ENCODE measurements around the gene RALGPS1.

Gene RALGPS1

GRCh38 chr9:126902210-126902609, 12.4 kb upstream of the RALGPS1 start:
- no peak for DNase-seq (ENCODE audit: low read depth, low spot score)
- H3K4me3 ChIP-seq (ENCODE audit: low read length) = no peak overlapping the region

- DNase-seq (ENCODE audit: low read depth, low spot score) = no peak
- no peak overlapping the region for H3K4me3 ChIP-seq (ENCODE audit: low read length)
Measured at GRCh38 chr9:126904586-126904985, 10.0 kb upstream of the RALGPS1 start.

GRCh38 chr9:126906091-126906490, 8.5 kb upstream of the RALGPS1 start:
- no peak for DNase-seq (ENCODE audit: low read depth, low spot score)
- H3K4me3 ChIP-seq (ENCODE audit: low read length) = no peak overlapping the region

- no peak overlapping the region for H3K4me3 ChIP-seq (ENCODE audit: low read length)
- no peak for DNase-seq (ENCODE audit: low read depth, low spot score)
Measured at GRCh38 chr9:126907058-126907457, 7.5 kb upstream of the RALGPS1 start.

- DNase-seq (ENCODE audit: low read depth, low spot score) = no peak
- H3K4me3 ChIP-seq (ENCODE audit: low read length) = peak overlapping the region; percentile 47
Measured at GRCh38 chr9:126915281-126915816, 767 bp downstream of the RALGPS1 start.

DNA sequence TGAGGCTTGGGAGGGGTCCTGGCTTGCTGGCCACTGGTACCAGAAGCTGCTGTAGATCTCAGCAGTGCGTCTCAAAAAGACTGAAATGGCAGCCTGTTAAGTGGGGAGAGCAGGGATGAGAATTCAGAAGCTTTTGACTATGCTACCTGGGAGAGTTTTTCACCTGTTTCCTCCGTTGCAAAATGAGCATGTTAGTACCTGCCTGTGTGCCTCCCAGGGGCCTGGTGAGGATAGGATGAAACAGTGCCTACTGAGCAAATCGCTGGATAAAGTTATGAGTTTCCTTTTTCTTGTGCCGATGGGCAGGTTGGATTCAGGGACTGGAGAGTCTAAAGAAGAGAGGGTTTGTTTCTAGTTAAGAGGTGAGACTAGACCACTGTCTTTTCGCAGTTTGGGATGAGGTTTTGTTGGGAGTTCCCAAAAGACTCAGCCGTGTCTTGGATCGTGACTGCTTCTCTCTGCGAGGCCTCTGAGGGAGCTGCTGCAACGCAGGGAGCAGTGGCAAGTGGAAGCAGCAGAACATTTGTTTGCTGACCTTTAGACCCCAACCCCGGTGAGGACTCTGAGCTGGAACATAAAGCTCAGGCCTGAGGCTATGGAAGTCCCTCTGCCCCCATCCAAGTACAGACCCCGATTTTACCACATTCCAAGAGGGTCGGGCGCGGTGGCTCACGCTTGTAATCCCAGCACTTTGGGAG, 1.4 kb downstream of the RALGPS1 start:
- H3K4me3 ChIP-seq (ENCODE audit: low read length) = no peak overlapping the region
- DNase-seq (ENCODE audit: low read depth, low spot score) = no peak

DNA sequence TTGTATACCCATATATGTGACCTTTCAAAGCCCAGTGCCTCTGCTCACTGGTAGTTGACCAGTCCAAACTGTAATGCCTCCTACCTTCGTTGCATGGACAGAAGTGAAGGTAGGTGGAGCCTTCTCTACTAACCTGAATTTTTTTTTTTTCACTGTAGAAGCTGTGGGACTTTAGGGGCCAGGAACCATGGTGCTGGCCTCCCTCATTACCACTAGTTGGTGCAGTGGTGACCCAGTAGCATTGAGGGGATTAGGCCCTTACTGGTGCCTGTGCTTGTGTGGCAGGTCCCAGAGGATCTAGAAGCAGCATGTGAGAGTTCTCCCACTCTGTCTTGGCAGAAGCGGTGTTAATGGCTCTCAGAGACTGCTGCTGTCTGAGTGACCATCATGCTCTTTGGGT, 2.3 kb downstream of the RALGPS1 start:
- no peak overlapping the region for H3K4me3 ChIP-seq (ENCODE audit: low read length)
- DNase-seq (ENCODE audit: low read depth, low spot score) = no peak

DNA sequence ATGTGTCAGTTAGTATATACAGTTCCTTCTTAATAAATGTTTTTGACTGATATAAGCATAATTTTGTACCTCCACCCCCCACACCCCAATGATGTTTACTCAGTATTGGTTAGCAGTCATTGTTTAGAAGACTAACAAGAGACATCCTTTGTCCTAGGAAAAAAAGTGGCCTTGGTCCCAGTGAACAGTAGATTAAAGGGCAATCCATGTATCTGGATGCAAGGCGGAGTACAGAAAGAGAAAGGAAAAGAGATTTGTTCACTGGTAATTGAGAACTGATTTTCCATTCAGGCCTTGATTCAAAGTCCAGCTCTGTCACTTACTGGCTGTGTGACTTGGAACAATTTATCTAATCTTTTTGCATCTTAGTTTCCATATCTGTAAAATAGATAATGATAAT, 4.6 kb downstream of the RALGPS1 start:
- no peak for DNase-seq (ENCODE audit: low read depth, low spot score)
- no peak overlapping the region for H3K4me3 ChIP-seq (ENCODE audit: low read length)

GRCh38 chr9:126925876-126926275, 11.3 kb downstream of the RALGPS1 start:
- H3K4me3 ChIP-seq (ENCODE audit: low read length) = no peak overlapping the region
- DNase-seq (ENCODE audit: low read depth, low spot score) = no peak

DNA sequence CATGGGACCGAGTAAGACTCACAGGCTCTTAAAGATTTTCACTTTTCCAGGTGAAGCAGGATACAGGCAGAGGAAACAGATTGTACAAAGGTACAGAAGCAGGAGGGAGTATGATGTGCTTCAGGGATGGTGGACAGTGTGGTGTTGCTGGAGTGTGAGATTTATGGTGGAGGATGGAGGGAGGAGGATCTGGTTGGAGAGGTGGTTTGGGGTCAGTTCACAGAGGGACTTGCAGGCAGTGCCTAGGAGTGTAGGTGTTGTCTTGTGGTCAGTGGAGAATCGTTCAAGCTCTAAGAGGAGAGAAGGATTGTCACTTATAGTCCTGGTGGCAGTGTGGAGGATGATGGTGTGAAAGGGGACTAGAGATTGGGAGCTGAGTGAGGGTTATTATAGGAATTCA, 11.8 kb downstream of the RALGPS1 start:
- no peak for DNase-seq (ENCODE audit: low read depth, low spot score)
- H3K4me3 ChIP-seq (ENCODE audit: low read length) = no peak overlapping the region

DNA sequence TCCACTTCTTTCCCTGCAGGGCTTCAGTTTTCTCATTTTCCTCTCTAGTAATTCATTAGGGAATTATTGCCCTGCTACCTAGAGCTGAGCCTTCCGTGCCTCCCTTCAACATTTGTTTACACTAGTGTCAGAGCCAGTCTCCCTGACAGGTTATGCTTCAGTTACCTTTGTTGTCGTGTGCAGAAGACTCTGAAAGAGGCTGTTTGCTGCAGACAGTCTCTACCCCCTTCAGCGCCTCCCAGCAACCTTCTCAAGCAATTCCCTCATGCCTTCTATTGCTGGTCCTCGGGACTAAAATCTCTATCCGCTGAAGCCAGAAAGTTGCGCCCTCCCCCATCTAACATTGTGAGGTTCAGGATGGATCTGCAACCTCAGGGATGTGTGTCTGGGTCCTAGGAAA, 12.8 kb downstream of the RALGPS1 start:
- H3K4me3 ChIP-seq (ENCODE audit: low read length) = no peak overlapping the region
- no peak for DNase-seq (ENCODE audit: low read depth, low spot score)

DNA sequence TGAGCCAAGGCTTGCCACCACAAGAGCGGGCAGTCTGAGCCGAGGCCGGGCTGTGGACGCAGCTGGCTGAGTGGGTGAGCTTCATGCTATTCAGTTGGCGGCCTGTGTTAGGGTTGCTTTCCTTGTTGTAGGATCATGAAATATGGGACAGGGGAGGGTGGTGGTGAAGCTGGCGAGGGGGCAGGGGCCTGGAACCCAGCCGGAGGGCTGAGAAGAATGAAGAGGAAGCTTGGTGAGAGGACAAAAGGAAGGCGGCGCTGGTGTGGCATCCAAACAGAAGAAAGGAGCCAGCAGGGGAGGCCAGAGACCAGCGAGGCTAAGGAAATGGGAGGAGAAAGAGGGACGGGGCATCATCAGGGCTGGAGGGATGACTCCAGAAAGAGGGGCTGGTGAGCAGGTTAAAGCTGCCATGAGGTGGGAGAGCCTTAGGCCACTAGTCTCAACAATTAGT, 18.3 kb downstream of the RALGPS1 start:
- no peak overlapping the region for H3K4me3 ChIP-seq (ENCODE audit: low read length)
- no peak for DNase-seq (ENCODE audit: low read depth, low spot score)

DNA sequence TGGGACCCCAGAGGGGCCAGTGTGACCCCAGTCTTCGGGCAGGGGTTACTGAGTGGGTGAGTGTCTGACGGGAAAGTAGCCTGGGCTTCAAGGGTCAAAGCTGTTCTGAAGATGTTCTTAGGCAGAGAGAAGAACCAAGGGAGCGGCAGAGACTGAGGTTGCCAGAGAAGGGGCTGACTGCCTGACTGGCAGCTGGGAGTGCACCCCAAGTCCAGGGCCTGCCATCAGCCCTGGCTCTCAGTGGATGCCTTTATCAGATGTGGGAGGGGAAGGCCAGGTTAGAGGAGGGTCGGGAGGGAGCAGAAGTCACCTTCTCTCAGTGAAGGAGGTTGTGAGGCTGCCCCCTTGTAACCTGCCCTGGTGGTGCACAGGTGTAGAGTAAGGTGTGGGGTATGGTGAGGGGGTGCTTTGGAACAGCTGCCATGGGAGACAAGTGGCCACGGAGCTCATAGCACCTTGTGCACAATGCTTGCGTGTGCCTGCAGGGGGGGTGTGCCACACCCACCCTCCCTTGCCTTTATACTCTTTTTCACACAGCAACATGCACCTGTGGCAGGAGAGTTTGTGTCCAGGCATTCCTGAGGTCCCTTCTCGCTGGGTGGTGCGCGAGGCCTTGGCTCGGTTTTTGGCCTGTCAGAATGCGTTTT, 18.9 kb downstream of the RALGPS1 start:
- no peak overlapping the region for H3K4me3 ChIP-seq (ENCODE audit: low read length)
- no peak for DNase-seq (ENCODE audit: low read depth, low spot score)

GRCh38 chr9:126934441-126934840, 19.9 kb downstream of the RALGPS1 start:
- DNase-seq (ENCODE audit: low read depth, low spot score) = peak; percentile 90

DNA sequence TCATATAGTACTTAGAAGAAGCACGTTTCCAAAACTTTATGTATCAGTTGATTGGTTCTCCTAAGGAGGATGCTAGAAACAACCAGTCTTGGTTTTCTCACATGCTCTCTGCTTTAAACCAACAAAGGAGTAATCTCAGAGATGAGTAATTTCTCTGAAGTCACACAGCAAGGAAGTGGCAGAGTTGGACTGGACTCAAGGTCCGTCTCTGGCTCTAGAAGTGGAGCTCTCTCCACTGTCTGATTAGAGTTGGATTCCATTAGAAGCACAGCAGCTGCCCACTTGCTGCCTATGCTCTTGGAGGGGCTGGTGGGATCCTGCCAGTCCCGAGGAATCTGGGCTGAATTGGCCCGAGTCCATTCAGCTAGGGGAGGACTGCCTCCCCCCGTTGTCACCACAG, 21.0 kb downstream of the RALGPS1 start:
- no peak for DNase-seq (ENCODE audit: low read depth, low spot score)
- no peak overlapping the region for H3K4me3 ChIP-seq (ENCODE audit: low read length)

More at GRCh38 chr9:126934441-126934840, 19.9 kb downstream of the RALGPS1 start:
- peak overlapping the region; percentile 34 for H3K4me3 ChIP-seq (ENCODE audit: low read length)

GRCh38 chr9:126937444-126937843, 22.9 kb downstream of the RALGPS1 start:
- no peak overlapping the region for H3K4me3 ChIP-seq (ENCODE audit: low read length)
- DNase-seq (ENCODE audit: low read depth, low spot score) = no peak

DNA sequence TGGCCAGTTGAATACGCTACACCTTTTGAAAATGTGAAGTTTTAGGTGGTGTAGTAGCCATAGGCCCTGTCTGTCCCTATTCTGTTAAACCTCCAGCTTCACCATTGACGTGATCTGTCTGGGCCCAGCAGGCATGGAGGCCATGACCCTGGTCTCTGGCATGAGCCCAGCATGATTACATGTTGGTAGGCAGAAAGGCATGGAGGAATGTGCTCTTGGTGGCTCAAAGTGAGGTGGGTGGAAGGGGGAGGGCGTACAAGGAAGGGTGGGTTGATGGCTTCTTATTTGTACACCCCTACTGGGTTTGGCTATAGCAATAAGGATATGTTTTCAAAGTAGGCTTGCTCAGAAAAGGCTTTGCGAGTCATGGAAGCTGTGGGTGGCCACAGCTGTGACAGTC, 23.7 kb downstream of the RALGPS1 start:
- DNase-seq (ENCODE audit: low read depth, low spot score) = no peak
- no peak overlapping the region for H3K4me3 ChIP-seq (ENCODE audit: low read length)

- DNase-seq (ENCODE audit: low read depth, low spot score) = no peak
- H3K4me3 ChIP-seq (ENCODE audit: low read length) = no peak overlapping the region
Measured at GRCh38 chr9:126939821-126940221, 25.2 kb downstream of the RALGPS1 start.

- DNase-seq (ENCODE audit: low read depth, low spot score) = no peak
- H3K4me3 ChIP-seq (ENCODE audit: low read length) = no peak overlapping the region
Measured at GRCh38 chr9:126942399-126942798, 27.8 kb downstream of the RALGPS1 start.

GRCh38 chr9:126945682-126946081, 31.1 kb downstream of the RALGPS1 start:
- H3K4me3 ChIP-seq (ENCODE audit: low read length) = no peak overlapping the region
- no peak for DNase-seq (ENCODE audit: low read depth, low spot score)

GRCh38 chr9:126947529-126947928, 32.9 kb downstream of the RALGPS1 start:
- no peak for DNase-seq (ENCODE audit: low read depth, low spot score)
- no peak overlapping the region for H3K4me3 ChIP-seq (ENCODE audit: low read length)

All from Jurkat, Clone E6-1 (cell line).